A549 (cell line): Measurements from ENCODE around the gene ROR2.

Experiments
- CEBPB ChIP-seq, 2 experiments: fragments of >200 bp in 1 of 2; sonication (Bioruptor Twin) in 1 of 2; formaldehyde crosslinking in 1 of 2; IDR thresholded peaks; 2 replicates each; pipeline ENCODE4 v1.6.1; 2012 to 2016
- ESRRA ChIP-seq: fragments of 150-350 bp; IDR thresholded peaks from 2 replicates; pipeline ENCODE4 v1.6.1; 2014; ENCODE audit warnings: mild to moderate bottlenecking, low read length, borderline replicate concordance
- HOXA7 ChIP-seq: fragments of 250-450 bp; sonication (Bioruptor Pico); IDR thresholded peaks from 2 replicates; pipeline ENCODE4 v1.5.0; 2020; ENCODE audit warnings: mild to moderate bottlenecking, moderate library complexity
- JUN ChIP-seq, 2 experiments: fragments of >200 bp; sonication (Bioruptor Twin); formaldehyde crosslinking; IDR thresholded peaks; 2 replicates in 1 of 2; 3 replicates in 1 of 2; pipeline ENCODE4 v1.6.1; 2016 to 2017
- MAFK ChIP-seq: fragments of 450-650 bp; IDR thresholded peaks from 2 replicates; pipeline ENCODE4 v1.6.1; 2014; ENCODE audit not compliant: partially characterized antibody
- POLR2A ChIP-seq: IDR thresholded peaks from 2 replicates; pipeline ENCODE4 v1.6.1; 2012; ENCODE audit warnings: mild to moderate bottlenecking, low read length
- RARB ChIP-seq: fragments of 250-450 bp; sonication (Bioruptor Pico); IDR thresholded peaks from 2 replicates; pipeline ENCODE4 v1.8.0; 2021; ENCODE audit warnings: mild to moderate bottlenecking, moderate library complexity
- ZFP36 ChIP-seq: fragments of 450-650 bp; IDR thresholded peaks from 2 replicates; pipeline ENCODE4 v1.6.1; 2014; ENCODE audit warnings: borderline replicate concordance; ENCODE audit not compliant: partially characterized antibody
- TF ChIP-seq, protein P1 (sequence below): fragments of >200 bp; sonication (Bioruptor Twin); formaldehyde crosslinking; IDR thresholded peaks from 3 replicates; pipeline ENCODE4 v1.5.1; 2016
- TF ChIP-seq, protein P2 (sequence below): fragments of 200-600 bp; sonication (generic); IDR thresholded peaks from 2 replicates; pipeline ENCODE4 v1.6.1; 2016; ENCODE audit warnings: antibody characterized with exemption, mild to moderate bottlenecking, moderate library complexity
- TF ChIP-seq, protein P3 (sequence below): fragments of >200 bp; sonication (Bioruptor Twin); formaldehyde crosslinking; IDR thresholded peaks from 3 replicates; pipeline ENCODE4 v1.6.1; 2016
- TF ChIP-seq, protein P4 (sequence below): fragments of 150-350 bp; IDR thresholded peaks from 2 replicates; pipeline ENCODE4 v1.6.1; 2014; ENCODE audit warnings: low read depth, mild to moderate bottlenecking, low read length

DNA sequence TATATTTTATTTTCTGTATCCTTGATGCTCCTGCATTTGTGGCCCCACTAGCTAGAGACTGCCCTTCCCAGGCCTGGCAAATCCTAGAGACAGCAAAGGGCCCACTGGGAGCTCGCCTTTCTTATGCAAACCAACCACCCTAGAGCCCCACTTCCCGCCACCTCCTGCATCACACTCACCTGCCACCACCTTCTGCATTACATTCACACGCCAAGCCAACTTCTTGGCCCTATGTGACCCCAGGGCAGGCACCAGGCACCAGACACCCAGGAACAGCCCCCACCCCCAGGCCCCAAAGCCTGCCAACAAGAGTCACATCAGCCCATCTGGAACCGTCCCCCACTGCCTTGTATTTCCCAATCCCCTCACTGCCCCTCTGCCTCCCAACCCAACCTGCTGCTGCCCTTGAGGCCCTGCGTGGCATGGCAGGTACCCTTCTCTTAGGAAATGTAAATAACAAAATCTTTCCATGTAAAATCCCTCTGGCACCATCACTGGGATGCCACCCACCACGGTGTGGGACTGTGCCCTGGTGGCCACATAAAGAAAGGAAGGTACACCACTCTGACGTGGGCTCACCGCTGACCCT, 22.0 kb downstream of the ROR2 start:
- TF ChIP-seq, protein P1, sequence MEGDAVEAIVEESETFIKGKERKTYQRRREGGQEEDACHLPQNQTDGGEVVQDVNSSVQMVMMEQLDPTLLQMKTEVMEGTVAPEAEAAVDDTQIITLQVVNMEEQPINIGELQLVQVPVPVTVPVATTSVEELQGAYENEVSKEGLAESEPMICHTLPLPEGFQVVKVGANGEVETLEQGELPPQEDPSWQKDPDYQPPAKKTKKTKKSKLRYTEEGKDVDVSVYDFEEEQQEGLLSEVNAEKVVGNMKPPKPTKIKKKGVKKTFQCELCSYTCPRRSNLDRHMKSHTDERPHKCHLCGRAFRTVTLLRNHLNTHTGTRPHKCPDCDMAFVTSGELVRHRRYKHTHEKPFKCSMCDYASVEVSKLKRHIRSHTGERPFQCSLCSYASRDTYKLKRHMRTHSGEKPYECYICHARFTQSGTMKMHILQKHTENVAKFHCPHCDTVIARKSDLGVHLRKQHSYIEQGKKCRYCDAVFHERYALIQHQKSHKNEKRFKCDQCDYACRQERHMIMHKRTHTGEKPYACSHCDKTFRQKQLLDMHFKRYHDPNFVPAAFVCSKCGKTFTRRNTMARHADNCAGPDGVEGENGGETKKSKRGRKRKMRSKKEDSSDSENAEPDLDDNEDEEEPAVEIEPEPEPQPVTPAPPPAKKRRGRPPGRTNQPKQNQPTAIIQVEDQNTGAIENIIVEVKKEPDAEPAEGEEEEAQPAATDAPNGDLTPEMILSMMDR, result no peak
- TF ChIP-seq, protein P2, sequence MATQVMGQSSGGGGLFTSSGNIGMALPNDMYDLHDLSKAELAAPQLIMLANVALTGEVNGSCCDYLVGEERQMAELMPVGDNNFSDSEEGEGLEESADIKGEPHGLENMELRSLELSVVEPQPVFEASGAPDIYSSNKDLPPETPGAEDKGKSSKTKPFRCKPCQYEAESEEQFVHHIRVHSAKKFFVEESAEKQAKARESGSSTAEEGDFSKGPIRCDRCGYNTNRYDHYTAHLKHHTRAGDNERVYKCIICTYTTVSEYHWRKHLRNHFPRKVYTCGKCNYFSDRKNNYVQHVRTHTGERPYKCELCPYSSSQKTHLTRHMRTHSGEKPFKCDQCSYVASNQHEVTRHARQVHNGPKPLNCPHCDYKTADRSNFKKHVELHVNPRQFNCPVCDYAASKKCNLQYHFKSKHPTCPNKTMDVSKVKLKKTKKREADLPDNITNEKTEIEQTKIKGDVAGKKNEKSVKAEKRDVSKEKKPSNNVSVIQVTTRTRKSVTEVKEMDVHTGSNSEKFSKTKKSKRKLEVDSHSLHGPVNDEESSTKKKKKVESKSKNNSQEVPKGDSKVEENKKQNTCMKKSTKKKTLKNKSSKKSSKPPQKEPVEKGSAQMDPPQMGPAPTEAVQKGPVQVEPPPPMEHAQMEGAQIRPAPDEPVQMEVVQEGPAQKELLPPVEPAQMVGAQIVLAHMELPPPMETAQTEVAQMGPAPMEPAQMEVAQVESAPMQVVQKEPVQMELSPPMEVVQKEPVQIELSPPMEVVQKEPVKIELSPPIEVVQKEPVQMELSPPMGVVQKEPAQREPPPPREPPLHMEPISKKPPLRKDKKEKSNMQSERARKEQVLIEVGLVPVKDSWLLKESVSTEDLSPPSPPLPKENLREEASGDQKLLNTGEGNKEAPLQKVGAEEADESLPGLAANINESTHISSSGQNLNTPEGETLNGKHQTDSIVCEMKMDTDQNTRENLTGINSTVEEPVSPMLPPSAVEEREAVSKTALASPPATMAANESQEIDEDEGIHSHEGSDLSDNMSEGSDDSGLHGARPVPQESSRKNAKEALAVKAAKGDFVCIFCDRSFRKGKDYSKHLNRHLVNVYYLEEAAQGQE, result no peak
- TF ChIP-seq RARB (CRISPR knock-in tag), result no peak
- no peak for TF ChIP-seq JUN (IDR thresholded peaks at IDR 0.05)
- no peak for TF ChIP-seq ZFP36
- TF ChIP-seq MAFK, result no peak
- TF ChIP-seq HOXA7, result no peak
- TF ChIP-seq, protein P3, sequence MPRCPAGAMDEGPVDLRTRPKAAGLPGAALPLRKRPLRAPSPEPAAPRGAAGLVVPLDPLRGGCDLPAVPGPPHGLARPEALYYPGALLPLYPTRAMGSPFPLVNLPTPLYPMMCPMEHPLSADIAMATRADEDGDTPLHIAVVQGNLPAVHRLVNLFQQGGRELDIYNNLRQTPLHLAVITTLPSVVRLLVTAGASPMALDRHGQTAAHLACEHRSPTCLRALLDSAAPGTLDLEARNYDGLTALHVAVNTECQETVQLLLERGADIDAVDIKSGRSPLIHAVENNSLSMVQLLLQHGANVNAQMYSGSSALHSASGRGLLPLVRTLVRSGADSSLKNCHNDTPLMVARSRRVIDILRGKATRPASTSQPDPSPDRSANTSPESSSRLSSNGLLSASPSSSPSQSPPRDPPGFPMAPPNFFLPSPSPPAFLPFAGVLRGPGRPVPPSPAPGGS, result no peak
- TF ChIP-seq POLR2A, result no peak
- TF ChIP-seq ESRRA, result no peak
- TF ChIP-seq CEBPB (IDR thresholded peaks at IDR 0.05), result no peak
- TF ChIP-seq, protein P4, sequence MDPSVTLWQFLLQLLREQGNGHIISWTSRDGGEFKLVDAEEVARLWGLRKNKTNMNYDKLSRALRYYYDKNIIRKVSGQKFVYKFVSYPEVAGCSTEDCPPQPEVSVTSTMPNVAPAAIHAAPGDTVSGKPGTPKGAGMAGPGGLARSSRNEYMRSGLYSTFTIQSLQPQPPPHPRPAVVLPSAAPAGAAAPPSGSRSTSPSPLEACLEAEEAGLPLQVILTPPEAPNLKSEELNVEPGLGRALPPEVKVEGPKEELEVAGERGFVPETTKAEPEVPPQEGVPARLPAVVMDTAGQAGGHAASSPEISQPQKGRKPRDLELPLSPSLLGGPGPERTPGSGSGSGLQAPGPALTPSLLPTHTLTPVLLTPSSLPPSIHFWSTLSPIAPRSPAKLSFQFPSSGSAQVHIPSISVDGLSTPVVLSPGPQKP, result no peak
